Superior temporal gyrus (tissue), 1 donor: ENCODE data around the gene TNFRSF25.
"Not testable (repeated sequence)": the region's sequence is repeated elsewhere in the genome, so short reads cannot be mapped to it uniquely, and the experiment has no call there.

Source experiments
- DNase-seq: peaks from one replicate; pipeline ENCODE4 v3.0.0-alpha.2; 2016; ENCODE audit errors: extremely low spot score

The TNFRSF25 gene

GRCh38 chr1:6468729-6469461, 2.9 kb upstream of the TNFRSF25 start:
- DNase-seq, result no peak

DNA sequence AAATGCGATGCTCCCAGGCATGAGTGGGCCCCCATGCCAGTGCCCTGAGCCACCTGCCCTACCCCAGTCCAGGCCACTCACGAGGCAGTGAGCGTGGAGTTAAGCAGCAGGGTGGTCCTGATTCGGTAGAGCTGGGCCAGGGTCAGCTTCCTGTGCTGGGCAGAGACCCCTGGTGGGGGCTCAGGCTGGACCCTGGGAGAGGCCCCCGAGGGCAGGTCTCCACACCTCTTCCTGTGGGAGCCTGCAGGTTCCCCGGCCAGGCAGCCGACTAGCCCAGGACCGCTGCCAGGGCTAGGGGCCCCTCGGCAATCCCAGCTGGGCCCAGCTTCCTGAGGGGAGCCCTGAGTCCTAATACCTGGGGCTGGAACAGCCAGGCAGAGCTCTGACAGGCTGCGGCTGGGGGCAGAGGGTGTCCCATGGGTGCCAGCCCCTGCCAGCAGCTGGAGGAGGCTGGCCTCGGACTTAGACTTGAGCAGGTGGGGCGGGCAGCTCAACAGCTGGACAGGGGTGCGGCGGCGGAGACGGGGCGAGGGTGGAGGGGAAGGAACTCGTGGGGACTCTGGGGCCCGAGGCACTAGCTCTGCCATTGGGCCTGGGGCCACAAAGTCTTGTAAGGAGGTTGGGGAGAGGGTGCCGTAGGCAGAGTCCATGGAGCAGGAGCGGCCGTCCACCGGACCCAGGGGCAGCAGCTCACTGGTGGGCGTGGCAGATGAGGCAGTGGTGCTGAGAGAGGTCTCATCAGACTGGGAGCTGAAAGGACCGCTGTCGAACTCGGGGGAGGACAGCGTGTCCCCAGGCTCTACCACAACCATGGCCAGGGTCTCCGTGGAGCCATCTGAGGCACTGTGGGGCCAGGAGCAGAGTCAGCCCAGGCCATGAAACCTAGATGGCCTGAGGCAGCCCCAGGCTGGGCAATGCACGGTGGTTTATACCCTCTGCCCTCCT, 2.0 kb upstream of the TNFRSF25 start:
- DNase-seq, result no peak

- DNase-seq, result no peak
These were observed 1.3 kb upstream of the TNFRSF25 start for GRCh38 chr1:6467224-6467623.

DNA sequence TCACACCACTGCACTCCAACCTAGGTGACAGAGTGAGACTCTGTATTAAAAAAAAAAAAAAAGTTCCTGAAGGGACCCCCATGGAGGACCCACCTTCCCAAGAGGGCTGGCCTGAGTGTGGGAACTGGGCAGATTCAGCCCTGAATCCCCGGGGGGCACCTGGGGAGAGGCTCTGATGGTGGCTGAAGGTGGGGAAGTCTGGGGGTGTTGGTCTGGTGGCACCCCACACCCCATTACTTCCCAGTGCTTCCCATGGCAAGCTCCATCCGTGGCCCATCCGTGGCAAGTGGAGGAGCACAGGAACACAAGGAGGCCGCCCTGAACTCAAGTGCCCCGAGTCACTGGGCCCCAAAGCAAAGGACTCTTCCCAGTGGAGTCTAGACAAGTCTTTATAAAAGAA, 778 bp upstream of the TNFRSF25 start:
- no peak for DNase-seq

GRCh38 chr1:6465461-6466005, 440 bp downstream of the TNFRSF25 start:
- no peak for DNase-seq

GRCh38 chr1:6464915-6465314, 1.1 kb downstream of the TNFRSF25 start:
- no peak for DNase-seq

- no peak for DNase-seq
These were observed 1.5 kb downstream of the TNFRSF25 start for GRCh38 chr1:6464514-6464836.

DNA sequence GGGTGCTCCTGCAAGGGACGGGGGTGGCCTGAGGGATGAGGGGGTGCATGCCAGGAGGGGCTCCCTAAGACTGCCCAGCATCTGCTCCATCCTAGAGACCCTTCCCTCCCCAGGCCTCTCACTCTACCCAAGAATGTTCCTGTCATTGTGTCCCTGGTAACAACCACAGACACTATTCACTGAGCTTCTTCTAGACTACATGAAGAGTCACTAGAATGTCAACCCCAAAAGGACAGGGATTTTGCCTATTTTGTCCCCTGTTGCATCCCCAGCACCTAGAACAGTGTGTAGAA, 2.9 kb downstream of the TNFRSF25 start:
- DNase-seq, result no peak

DNA sequence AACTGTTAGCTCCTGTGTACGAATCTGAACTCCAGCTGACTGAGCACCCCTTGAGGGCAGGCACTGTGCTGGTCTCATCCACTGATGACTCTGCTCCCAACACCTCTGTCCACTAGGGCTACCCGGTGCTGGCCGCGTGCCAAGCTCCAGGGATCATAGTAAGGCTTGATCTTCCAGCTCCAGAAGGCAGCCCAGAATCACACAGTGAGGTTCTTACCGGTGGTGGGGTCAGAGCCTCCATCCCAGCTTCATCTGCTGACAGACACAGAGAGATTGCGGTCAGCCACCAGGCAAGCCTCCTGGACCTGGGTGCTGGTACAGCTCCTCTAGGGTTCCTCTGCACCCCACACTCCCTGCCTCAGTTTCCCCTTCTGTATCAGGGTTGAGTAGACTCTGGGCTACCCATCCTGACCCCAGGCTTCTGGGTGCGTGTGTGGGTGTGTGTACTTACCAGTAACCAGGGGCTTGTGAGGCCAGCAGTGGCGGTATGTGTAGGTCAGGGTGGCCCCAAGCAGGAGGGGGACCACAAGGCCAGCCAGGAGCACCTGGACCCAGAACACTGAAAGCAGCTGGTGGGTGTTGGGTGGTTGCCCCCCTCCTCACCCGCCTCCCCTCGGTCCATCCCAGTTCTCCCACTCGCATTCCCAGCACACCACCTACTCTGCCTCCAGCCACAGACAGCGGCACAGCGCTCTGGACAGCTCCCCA, 3.4 kb downstream of the TNFRSF25 start:
- no peak for DNase-seq

DNA sequence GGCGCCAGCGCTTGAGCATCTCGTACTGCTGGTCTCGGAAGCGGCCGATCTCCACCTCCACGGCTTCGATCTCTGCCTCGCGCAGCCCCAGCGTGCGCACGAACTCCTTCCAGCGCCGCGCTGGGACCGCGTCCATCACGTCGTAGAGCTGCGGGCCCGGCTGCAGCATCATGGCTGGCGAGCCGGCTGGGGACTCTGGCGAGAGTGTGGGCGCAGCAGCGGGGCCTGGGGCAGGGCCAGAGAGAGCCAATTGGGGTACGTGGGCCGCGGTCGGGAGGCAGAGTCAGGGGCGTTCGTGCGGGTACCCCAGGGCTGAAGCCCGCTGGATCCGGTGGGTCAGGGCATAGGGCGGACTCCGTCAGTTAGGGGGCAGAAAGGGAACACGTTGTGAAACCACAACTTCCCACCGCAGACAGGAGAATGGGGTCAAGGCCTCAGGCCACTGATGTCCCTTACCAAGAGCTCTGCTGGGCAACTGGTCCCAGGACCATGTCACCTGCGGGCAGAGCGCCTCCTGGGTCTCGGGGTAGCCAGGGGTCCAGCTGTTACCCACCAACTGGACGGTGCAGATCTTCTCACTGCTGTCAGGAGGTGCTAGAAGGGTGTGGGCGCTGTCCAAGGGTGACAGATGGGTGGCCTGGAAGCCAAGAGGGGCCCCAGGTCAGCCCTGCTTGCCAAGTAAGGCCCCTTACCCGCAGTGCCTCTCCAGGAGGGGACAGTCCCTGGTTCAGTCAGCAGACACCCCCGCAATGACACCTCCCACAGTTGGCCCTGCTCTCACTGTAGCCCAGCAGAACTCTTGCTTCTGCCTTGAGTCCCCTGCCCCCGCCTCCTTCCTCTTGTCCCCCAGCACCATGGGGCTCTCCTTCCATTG, 4.2 kb downstream of the TNFRSF25 start:
- no peak for DNase-seq

DNA sequence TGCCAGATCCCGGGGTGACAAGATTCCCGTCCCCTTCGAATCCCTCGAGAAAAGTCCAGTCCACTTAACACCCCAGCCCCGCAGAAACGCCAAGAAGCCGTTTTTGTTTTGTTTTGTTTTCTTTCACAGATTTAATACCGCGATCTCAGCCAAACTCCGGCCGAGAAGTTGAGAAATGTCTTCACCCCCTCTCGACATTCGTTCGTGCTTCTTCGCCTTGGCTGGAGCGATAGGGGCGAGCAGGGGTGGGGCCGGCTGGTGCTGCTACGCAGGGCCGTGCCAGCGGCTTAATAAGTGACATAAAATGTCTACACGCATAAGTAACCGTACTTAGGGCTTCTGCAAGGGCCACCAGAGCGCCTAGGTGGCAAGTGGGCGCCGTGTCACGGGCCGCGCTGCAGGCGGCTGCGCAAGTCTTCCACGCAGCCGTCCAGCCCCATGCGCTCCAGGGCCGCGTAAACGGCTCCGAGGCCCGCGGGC, 4.9 kb downstream of the TNFRSF25 start:
- DNase-seq, result no peak

GRCh38 chr1:6460301-6461050, 5.5 kb downstream of the TNFRSF25 start:
- DNase-seq, result no peak

DNA sequence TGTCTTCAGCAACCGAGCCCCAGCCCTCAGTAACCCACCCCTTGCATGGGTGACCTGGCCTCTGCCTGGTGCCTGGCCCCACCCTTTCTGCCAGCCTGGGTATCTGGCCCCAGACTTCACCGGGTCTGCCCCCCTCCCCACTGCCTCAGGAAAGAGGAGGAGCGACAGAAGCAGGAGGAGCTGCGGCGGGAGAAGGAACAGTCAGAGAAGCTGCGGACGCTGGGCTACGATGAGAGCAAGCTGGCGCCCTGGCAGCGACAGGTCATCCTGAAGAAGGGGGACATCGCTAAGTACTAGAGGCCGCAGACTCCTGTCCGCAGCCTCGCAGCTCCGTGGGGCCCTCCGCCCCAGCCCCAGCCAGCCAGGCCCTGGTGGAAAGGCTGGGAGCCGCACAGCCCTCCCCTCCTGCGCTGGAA, 6.1 kb downstream of the TNFRSF25 start:
- DNase-seq, result no peak

DNA sequence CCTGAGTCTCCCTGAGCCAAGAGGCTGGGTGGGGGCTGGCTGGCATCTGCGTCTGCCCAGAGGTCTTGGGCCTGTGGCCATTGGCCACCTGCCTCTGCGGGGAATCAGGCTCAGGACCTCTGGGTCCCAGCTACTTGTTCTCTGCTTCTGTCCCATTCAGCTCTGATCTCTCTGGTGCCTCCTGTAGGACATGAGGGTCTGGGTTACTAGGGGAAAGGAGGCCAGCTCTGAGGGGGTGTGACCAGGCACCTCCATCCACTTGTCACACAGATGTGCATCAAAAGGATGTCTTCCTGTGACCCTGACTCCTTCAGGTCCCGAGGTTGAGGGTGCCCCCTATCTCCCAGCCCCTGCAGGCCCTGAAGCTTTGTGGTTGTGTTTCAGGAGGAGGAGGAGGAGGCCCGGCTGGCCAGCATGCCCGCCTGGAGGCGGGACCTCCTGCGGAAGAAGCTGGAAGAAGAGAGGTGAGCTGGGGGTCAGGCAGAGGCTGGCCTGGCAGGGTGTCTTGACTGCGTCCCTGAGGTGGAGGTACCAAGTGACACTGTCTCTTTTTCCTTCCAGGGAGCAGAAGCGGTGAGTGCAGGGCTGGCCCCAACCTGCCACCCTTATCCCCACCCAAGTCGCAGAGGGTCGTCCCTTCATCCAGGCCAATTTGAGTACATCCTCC, 9.0 kb downstream of the TNFRSF25 start:
- no peak for DNase-seq

DNA sequence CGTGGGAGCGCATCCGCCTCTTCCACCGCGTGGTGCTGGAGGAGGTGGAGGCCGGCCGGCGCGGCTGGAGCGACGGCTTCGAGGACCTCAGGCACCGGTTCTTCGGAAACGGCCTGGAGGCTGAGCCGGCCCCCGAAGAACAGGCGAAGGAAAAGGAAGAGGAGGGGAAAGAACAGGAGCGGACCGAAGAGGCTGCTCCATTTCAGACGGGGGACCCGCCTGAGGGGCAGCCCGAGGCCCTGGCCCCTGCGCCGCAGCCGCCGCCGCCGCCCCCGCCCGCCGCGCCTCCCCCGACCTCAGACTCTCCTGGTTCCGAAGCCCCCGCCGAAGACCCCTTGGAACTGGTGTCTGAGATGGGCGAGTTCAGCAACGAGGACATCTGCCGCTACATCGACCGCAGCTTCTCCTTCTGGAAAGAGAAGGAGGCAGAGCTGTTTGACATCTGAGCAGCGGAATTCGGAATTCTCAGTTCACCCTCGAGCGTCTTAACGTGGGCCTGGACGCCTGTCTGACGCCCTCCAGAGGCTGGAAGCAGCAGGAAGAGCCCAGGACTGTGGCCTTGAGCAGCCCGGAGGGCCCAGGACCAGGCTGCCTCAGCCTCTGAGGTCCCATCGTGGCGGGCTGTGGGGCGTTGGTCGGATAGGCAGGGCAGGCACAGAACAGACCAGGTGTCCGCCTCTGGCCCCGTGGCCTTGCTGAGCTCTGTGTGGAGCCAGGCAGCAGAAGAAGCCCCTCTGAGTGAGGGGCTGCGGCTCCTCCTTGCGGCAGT, 10.0 kb downstream of the TNFRSF25 start:
- not testable (repeated sequence) for DNase-seq

- DNase-seq, result no peak
These were observed 10.9 kb downstream of the TNFRSF25 start for GRCh38 chr1:6454856-6455751.

GRCh38 chr1:6453895-6454855, 11.8 kb downstream of the TNFRSF25 start:
- DNase-seq, result not testable (repeated sequence)
